ENCODE data around the gene CCDC158. TPM values are rescaled to one million over a fixed set of nuclear protein-coding genes. Genes with fewer than 3 reads are reported as not detected.

The CCDC158 gene
- total and polyA plus RNA-seq, 2 of the 8 experiments (the other 6 are each of a cell fraction or from before 2014, with no cell fraction given), result not detected

DNA sequence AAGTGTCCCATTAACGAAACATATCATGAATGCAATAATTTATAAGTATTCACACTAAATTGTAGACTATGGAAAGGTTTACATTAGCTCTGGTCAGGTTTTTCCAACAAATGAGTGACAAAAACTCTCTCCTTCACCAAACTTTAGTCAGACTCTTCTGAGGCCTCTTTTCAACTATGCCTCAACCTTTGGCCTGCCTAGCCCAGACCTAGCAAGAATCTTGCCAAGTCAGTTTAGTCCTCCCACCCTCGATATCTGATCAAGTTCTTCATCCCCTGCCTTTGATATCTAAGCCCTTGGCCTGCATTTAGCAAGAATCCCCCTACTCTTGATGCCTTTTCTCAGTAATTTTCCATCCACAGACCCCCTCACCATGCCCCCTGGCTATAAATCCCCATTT, 37.9 kb downstream of the CCDC158 start:
- H3K4ac ChIP-seq (replicated peaks; ENCODE audit: insufficient read length, low read depth, low read length), result no peak overlapping the region
- no peak overlapping the region for H3K23ac ChIP-seq (ENCODE audit: insufficient read length)
- H2AFZ ChIP-seq (ENCODE audit: low read length), result peak overlapping the region; percentile 60; the same call in 1 of the 2 replicates
- peaks cover 0 to 5% of the 10 kb centered on the region in 2 experiments; a peak in 2 of 4 replicates for H3K9me3 ChIP-seq (ENCODE audit: insufficient read depth in 2 of 2, low read depth in 1 of 2, low read length in 1 of 2)
- H2BK5ac ChIP-seq (ENCODE audit: low read depth, low read length), result peak overlapping the region; percentile 38; the same call in 1 of the 2 replicates
- H2AK5ac ChIP-seq (ENCODE audit: low read depth, low read length), result no peak overlapping the region
- H4K20me1 ChIP-seq (replicated peaks in 1 of 2; ENCODE audit: control insufficient read depth in 1 of 2, insufficient read depth in 2 of 2, low read length in 2 of 2), result no peaks in the 10 kb centered on the region
- 83% methylated on average over 2 of the region's 2 CpGs; no CpG with 5 or more reads in 1 of the 2 experiments for WGBS, 2 experiments (ENCODE audit: extremely low coverage in 1 of 2, insufficient coverage in 1 of 2, insufficient read length in 1 of 2, insufficient replicate concordance in 2 of 2, low coverage in 1 of 2, low lambda C conversion rate in 2 of 2, missing lambda C conversion rate in 1 of 2)
- no peaks in the 10 kb centered on the region for H3K23me2 ChIP-seq (ENCODE audit: low read depth, low read length)
- no peak overlapping the region for H3K4me2 ChIP-seq (ENCODE audit: insufficient read depth in 1 of 2, low read depth in 2 of 2, low read length in 2 of 2)
- no peak overlapping the region for H4K8ac ChIP-seq (ENCODE audit: extremely low read depth, insufficient read depth, low read length)
- no peaks in the 10 kb centered on the region for H3K79me2 ChIP-seq (ENCODE audit: control insufficient read depth in 1 of 2, insufficient read depth in 2 of 2, low read length in 2 of 2)
- no peak overlapping the region; a peak in 1 of 7 replicates for H3K9ac ChIP-seq (replicated peaks in 1 of 4; ENCODE audit: extremely low read depth in 1 of 4, low read depth in 3 of 4, low read length in 3 of 4)
- peak overlapping the region; percentile 87 for H3K14ac ChIP-seq (ENCODE audit: insufficient read length)
- H4K91ac ChIP-seq (replicated peaks; ENCODE audit: insufficient read length, low read length), result no peak overlapping the region
- H3K4me1 ChIP-seq (replicated peaks in 1 of 4; ENCODE audit: control insufficient read depth in 3 of 4, insufficient read depth in 4 of 4, low read length in 3 of 4), result peaks cover 6 to 15% (median 9%) of the 10 kb centered on the region in 4 experiments; a peak in 6 of 7 replicates
- H2BK20ac ChIP-seq (ENCODE audit: low read length), result peak overlapping the region; percentile 84; the same call in 1 of the 2 replicates
- H2BK15ac ChIP-seq (ENCODE audit: low read length), result no peak overlapping the region
- DNase-seq (ENCODE audit: low read depth in 1 of 2, low spot score in 2 of 2) (no peak), FAIRE-seq (no peak)
- H3K27ac ChIP-seq (ENCODE audit: low read depth, low read length), result no peak overlapping the region
- no peaks in the 10 kb centered on the region for H3K36me3 ChIP-seq (ENCODE audit: control insufficient read depth in 2 of 4, insufficient read depth in 4 of 4, low read length in 3 of 4)
- H3K18ac ChIP-seq (ENCODE audit: extremely low read depth, low read length), result peak overlapping the region; percentile 78; the same call in 1 of the 2 replicates
- H3K79me1 ChIP-seq (ENCODE audit: low read depth, low read length), result no peaks in the 10 kb centered on the region
- no peak overlapping the region for H3K56ac ChIP-seq (replicated peaks; ENCODE audit: insufficient read length, low read depth, low read length)
- CTCF ChIA-PET (ENCODE audit: partially characterized antibody), result interaction anchor here (0.7 to 1.6 kb wide), 4 partner anchors 75 to 374 kb away, joined by 3 read pairs; no protein-coding TSS in a partner anchor
- H4K5ac ChIP-seq (ENCODE audit: insufficient read length, low read depth, low read length), result no peak overlapping the region
- H3K27me3 ChIP-seq (replicated peaks in 1 of 4; ENCODE audit: control insufficient read depth in 3 of 4, extremely low read depth in 1 of 4, insufficient read depth in 3 of 4, low read length in 3 of 4), result no peaks in the 10 kb centered on the region
- peak overlapping the region; percentile 16 for H2BK120ac ChIP-seq (replicated peaks; ENCODE audit: low read depth, low read length)
- no peak overlapping the region; the same call in 1 of the 2 replicates for H2BK12ac ChIP-seq (ENCODE audit: low read depth, low read length)
- H3K4me3 ChIP-seq (ENCODE audit: extremely low read depth in 1 of 4, insufficient read depth in 2 of 4, low read depth in 3 of 4, low read length in 4 of 4), result no peak overlapping the region
- TF ChIP-seq, protein P1, sequence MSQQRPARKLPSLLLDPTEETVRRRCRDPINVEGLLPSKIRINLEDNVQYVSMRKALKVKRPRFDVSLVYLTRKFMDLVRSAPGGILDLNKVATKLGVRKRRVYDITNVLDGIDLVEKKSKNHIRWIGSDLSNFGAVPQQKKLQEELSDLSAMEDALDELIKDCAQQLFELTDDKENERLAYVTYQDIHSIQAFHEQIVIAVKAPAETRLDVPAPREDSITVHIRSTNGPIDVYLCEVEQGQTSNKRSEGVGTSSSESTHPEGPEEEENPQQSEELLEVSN (IDR thresholded peaks at IDR 0.05), result no peak
- no peak for TF ChIP-seq EP300 (IDR thresholded peaks at IDR 0.05; ENCODE audit: borderline replicate concordance in 1 of 2, low read depth in 2 of 2, low read length in 2 of 2)
- TF ChIP-seq CHD2 (IDR thresholded peaks at IDR 0.05; ENCODE audit: low read length), result no peak
- TF ChIP-seq MAFK (IDR thresholded peaks at IDR 0.05; ENCODE audit: low read depth, low read length), result no peak
- no peak for TF ChIP-seq SP1 (IDR thresholded peaks at IDR 0.05; ENCODE audit: low read depth, low read length)
- no peak for TF ChIP-seq KDM1A (IDR thresholded peaks at IDR 0.05; ENCODE audit: borderline replicate concordance, low read length)
- no peak for TF ChIP-seq POU5F1 (IDR thresholded peaks at IDR 0.05; ENCODE audit: low read depth, low read length)
- TF ChIP-seq JUND (IDR thresholded peaks at IDR 0.05; ENCODE audit: low read length), result no peak
- no peak for TF ChIP-seq CEBPB (IDR thresholded peaks at IDR 0.05; ENCODE audit: low read depth, low read length)
- no peak for TF ChIP-seq TEAD4 (IDR thresholded peaks at IDR 0.05; ENCODE audit: low read depth, low read length)
- POLR2A ChIA-PET (ENCODE audit: partially characterized antibody), result interaction anchor here (0.7 kb wide), 1 partner anchor 18 kb away, joined by 3 read pairs; no protein-coding TSS in a partner anchor

Measured in H1 (cell line).